C4-2B (cell line): Measurements from ENCODE around the gene STRAP.

Experiments used
- ZFX ChIP-seq: fragments of 450-650 bp; IDR thresholded peaks from 2 replicates; pipeline ENCODE4 v1.6.1; 2017
- TF ChIP-seq, protein P1 (sequence below): fragments of 450-650 bp; conservative IDR thresholded peaks from 2 replicates; pipeline ENCODE4 v1.5.1; 2017; ENCODE audit warnings: mild to moderate bottlenecking

DNA sequence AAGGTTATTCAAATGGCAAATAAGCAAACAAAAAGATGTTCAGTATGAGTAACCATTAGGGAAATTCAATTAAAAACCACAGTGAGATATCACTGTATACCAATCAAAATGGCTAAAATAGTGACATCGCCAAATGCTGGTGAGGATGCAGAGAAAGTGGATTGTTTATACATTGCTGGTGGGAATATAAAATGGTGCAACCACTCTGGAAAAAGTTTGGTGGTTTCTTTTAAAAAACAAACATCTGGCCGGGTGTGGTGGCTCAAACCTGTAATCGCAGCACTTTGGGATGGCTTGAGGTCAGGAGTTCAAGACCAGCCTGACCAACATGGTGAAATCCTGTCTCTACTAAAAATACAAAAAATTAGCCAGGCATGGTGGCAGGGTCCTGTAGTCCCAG is 14.0 kb upstream of the STRAP start:
- TF ChIP-seq, protein P1, sequence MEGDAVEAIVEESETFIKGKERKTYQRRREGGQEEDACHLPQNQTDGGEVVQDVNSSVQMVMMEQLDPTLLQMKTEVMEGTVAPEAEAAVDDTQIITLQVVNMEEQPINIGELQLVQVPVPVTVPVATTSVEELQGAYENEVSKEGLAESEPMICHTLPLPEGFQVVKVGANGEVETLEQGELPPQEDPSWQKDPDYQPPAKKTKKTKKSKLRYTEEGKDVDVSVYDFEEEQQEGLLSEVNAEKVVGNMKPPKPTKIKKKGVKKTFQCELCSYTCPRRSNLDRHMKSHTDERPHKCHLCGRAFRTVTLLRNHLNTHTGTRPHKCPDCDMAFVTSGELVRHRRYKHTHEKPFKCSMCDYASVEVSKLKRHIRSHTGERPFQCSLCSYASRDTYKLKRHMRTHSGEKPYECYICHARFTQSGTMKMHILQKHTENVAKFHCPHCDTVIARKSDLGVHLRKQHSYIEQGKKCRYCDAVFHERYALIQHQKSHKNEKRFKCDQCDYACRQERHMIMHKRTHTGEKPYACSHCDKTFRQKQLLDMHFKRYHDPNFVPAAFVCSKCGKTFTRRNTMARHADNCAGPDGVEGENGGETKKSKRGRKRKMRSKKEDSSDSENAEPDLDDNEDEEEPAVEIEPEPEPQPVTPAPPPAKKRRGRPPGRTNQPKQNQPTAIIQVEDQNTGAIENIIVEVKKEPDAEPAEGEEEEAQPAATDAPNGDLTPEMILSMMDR = no peak
- no peak for TF ChIP-seq ZFX
